Uterus (tissue), 2 donors: ENCODE results near the gene RFK.

Experiments
- CTCF ChIP-seq, 4 experiments: fragments of 200-600 bp in 2 of 4; fragments of 450-650 bp in 2 of 4; sonication (generic) in 2 of 4; IDR thresholded peaks; one replicate each; pipeline ENCODE4 v1.5.1; 2016 to 2019; ENCODE audit warnings: antibody characterized with exemption in 4 of 4, mild to moderate bottlenecking in 2 of 4, moderate library complexity in 1 of 4
- POLR2A ChIP-seq, 2 donors: fragments of 450-650 bp; IDR thresholded peaks; one replicate each; pipeline ENCODE4 v1.6.1; 2016; ENCODE audit warnings: antibody characterized with exemption in 2 of 2, mild to moderate bottlenecking in 1 of 2, moderate library complexity in 1 of 2

DNA sequence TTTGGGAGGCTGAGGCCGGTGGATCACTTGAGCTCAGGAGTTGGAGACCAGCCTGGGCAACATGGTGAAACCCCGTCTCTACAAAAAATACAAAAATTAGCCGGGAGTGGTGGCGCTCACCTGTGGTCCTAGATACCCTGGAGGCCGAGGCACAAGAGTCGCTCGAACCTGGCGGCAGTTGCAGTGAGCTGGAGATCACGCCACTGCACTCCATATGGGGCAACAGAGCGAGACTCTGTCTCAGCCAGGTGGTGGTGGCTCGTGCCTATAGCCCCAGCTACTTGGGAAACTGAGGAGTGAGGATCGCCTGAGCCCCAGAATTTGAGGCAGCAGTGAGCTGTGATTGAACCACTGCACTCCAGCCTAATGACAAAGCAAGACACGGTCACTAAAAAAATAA is 2.4 kb upstream of the RFK start:
- TF ChIP-seq POLR2A (IDR thresholded peaks at IDR 0.05), result no peak
- no peak for TF ChIP-seq CTCF (IDR thresholded peaks at IDR 0.05)
